Measurements from ENCODE around the gene RSKR.

DNA sequence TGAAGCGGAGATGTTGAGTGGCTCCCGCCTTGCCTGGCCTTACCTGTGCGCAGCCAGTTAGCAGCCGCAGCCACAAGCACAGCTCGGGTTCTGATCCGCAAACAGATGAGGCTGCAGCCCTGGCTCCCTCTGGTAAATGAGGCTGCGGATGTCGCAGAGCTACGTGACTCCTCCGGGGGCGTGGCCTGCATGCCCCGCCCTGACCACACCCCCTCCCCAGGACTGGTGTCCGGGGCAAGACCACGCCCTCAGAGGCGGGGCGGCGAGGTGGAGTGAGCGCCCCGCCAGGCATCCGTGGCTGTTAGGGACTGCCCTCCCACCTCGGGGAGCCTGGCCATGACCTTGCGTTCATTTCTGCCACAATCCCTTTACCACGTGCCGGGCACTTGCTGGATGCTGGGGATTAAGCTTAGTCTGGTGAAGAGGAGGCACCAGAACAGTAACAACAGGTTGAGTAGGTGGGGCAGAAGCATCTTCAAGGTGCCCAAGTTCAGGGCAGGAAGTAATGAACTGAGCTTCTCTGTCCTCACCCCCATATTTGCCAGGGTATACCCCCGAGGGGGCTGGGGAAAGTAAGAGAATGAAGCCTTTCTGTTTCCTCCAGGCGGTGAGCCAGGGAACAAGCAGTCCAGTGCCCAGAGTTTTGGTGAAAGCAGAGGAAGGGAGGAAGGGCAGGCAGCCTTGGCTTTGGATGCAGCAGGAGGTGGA is 37.1 kb downstream of the RSKR start, which contains the start of gene ALDOC:
- TF ChIP-seq POLR2AphosphoS5 (IDR thresholded peaks at IDR 0.05; ENCODE audit: borderline replicate concordance, low read depth, low read length) (peak; percentile 51), EZH2 (IDR thresholded peaks at IDR 0.05) (no peak)

All from SK-N-MC (cell line).